HepG2 (cell line): ENCODE data around the gene PAPPA.

Source experiments
- CHD2 ChIP-seq: IDR thresholded peaks from 2 replicates; pipeline ENCODE4 v1.6.1; 2011; ENCODE audit warnings: low read depth, low read length, improper control_type of control experiment
- CTCF ChIP-seq: sonication (generic); formaldehyde crosslinking; IDR thresholded peaks from 2 replicates; pipeline ENCODE4 v1.5.0; 2020; ENCODE audit warnings: mild to moderate bottlenecking, missing genetic modification reagents, moderate library complexity
- ELK4 ChIP-seq: sonication (generic); formaldehyde crosslinking; IDR thresholded peaks from 2 replicates; pipeline ENCODE4 v1.9.0; 2021; ENCODE audit warnings: missing genetic modification reagents, borderline replicate concordance
- REPIN1 ChIP-seq: sonication (generic); formaldehyde crosslinking; IDR thresholded peaks from 2 replicates; pipeline ENCODE4 v1.8.0; 2022; ENCODE audit warnings: missing genetic modification reagents, low read depth, mild to moderate bottlenecking, borderline replicate concordance
- SP1 ChIP-seq, 2 experiments: fragments of 450-650 bp in 1 of 2; sonication (generic) in 1 of 2; formaldehyde crosslinking in 1 of 2; IDR thresholded peaks; 2 replicates each; pipeline versions ENCODE4 v1.4.0 to v1.6.1; 2016 to 2020; ENCODE audit warnings: missing genetic modification reagents in 1 of 2
- STAG1 ChIP-seq: sonication (generic); formaldehyde crosslinking; IDR thresholded peaks from 2 replicates; pipeline ENCODE4 v1.4.0; 2020; ENCODE audit warnings: missing genetic modification reagents
- ZBTB1 ChIP-seq: sonication (generic); formaldehyde crosslinking; IDR thresholded peaks from 2 replicates; pipeline ENCODE4 v1.4.0; 2020; ENCODE audit warnings: missing genetic modification reagents, borderline replicate concordance
- ZFX ChIP-seq: sonication (generic); formaldehyde crosslinking; IDR thresholded peaks from 2 replicates; pipeline ENCODE4 v1.4.0; 2020; ENCODE audit warnings: mild to moderate bottlenecking, low read depth, missing genetic modification reagents, moderate library complexity
- ZNF577 ChIP-seq: sonication (generic); formaldehyde crosslinking; IDR thresholded peaks from 2 replicates; pipeline ENCODE4 v1.4.0; 2020; ENCODE audit warnings: mild to moderate bottlenecking, low read depth, missing genetic modification reagents, borderline replicate concordance
- ZNF674 ChIP-seq: sonication (generic); formaldehyde crosslinking; IDR thresholded peaks from 2 replicates; pipeline ENCODE4 v1.5.0; 2020; ENCODE audit warnings: low read depth, mild to moderate bottlenecking, missing genetic modification reagents
- ZSCAN25 ChIP-seq: sonication (generic); formaldehyde crosslinking; IDR thresholded peaks from 2 replicates; pipeline ENCODE4 v1.8.0; 2022; ENCODE audit warnings: mild to moderate bottlenecking, missing genetic modification reagents
- TF ChIP-seq, protein P1 (sequence below): sonication (generic); formaldehyde crosslinking; IDR thresholded peaks from 2 replicates; pipeline ENCODE4 v1.5.1; 2020; ENCODE audit warnings: mild to moderate bottlenecking, missing genetic modification reagents
- TF ChIP-seq, protein P2 (sequence below): sonication (generic); formaldehyde crosslinking; IDR thresholded peaks from 2 replicates; pipeline ENCODE4 v1.5.1; 2020; ENCODE audit warnings: mild to moderate bottlenecking, moderate library complexity, missing genetic modification reagents

DNA sequence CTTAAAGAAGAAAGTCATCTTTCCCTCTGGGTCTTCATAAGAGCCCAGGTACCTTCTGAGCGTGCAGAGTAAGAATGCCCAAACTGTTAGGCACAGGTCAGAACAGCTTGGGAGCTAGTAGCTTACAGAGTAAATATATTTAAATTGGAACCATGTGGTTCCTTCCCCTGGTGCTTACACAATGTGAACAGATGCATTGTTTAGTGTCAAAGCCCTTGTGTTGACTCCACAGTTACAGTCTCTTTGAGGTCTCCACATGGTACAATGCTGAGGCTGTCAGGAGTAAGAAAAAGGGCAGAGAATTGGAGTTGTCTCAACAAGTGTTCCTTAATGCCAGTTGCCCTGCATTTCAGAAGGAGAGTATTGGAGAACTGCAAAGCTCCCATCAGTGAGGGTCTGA, 188.5 kb downstream of the PAPPA start:
- TF ChIP-seq SP1 (IDR thresholded peaks at IDR 0.05) (no peak), SP1 (CRISPR knock-in tag; IDR thresholded peaks at IDR 0.05) (no peak), CHD2 (no peak), STAG1 (no peak), ZFX (CRISPR knock-in tag) (no peak), REPIN1 (no peak), ZSCAN25 (CRISPR knock-in tag) (no peak), ELK4 (no peak), ZNF577 (CRISPR knock-in tag) (no peak), ZNF674 (CRISPR knock-in tag) (no peak), CTCF (CRISPR knock-in tag) (no peak), ZBTB1 (CRISPR knock-in tag) (no peak)
- TF ChIP-seq, protein P1, sequence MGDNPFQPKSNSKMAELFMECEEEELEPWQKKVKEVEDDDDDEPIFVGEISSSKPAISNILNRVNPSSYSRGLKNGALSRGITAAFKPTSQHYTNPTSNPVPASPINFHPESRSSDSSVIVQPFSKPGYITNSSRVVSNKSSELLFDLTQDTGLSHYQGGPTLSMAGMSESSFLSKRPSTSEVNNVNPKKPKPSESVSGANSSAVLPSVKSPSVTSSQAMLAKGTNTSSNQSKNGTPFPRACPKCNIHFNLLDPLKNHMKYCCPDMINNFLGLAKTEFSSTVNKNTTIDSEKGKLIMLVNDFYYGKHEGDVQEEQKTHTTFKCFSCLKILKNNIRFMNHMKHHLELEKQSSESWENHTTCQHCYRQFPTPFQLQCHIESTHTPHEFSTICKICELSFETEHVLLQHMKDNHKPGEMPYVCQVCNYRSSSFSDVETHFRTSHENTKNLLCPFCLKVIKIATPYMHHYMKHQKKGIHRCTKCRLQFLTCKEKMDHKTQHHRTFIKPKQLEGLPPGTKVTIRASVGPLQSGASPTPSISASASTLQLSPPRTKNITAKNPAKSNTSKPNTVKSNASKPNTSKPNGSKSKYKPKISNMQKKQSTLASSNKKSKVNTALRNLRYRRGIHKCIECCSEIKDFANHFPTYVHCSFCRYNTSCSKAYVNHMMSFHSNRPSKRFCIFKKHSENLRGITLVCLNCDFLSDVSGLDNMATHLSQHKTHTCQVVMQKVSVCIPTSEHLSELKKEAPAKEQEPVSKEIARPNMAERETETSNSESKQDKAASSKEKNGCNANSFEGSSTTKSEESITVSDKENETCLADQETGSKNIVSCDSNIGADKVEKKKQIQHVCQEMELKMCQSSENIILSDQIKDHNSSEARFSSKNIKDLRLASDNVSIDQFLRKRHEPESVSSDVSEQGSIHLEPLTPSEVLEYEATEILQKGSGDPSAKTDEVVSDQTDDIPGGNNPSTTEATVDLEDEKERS (CRISPR knock-in tag) = no peak
- TF ChIP-seq, protein P2, sequence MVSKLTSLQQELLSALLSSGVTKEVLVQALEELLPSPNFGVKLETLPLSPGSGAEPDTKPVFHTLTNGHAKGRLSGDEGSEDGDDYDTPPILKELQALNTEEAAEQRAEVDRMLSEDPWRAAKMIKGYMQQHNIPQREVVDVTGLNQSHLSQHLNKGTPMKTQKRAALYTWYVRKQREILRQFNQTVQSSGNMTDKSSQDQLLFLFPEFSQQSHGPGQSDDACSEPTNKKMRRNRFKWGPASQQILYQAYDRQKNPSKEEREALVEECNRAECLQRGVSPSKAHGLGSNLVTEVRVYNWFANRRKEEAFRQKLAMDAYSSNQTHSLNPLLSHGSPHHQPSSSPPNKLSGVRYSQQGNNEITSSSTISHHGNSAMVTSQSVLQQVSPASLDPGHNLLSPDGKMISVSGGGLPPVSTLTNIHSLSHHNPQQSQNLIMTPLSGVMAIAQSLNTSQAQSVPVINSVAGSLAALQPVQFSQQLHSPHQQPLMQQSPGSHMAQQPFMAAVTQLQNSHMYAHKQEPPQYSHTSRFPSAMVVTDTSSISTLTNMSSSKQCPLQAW = no peak
